GM20000 (cell line): ENCODE measurements around the gene ROR1.

Experiments used
- DNase-seq: peaks from one replicate; pipeline ENCODE4 v3.0.0; 2012; ENCODE audit warnings: low spot score
- TF ChIP-seq, protein P1 (sequence below): IDR thresholded peaks from 2 replicates; pipeline ENCODE4 v1.5.1; 2012; ENCODE audit warnings: mild to moderate bottlenecking, control low read depth; ENCODE audit errors: extremely low read depth, missing control alignments

Gene ROR1

DNA sequence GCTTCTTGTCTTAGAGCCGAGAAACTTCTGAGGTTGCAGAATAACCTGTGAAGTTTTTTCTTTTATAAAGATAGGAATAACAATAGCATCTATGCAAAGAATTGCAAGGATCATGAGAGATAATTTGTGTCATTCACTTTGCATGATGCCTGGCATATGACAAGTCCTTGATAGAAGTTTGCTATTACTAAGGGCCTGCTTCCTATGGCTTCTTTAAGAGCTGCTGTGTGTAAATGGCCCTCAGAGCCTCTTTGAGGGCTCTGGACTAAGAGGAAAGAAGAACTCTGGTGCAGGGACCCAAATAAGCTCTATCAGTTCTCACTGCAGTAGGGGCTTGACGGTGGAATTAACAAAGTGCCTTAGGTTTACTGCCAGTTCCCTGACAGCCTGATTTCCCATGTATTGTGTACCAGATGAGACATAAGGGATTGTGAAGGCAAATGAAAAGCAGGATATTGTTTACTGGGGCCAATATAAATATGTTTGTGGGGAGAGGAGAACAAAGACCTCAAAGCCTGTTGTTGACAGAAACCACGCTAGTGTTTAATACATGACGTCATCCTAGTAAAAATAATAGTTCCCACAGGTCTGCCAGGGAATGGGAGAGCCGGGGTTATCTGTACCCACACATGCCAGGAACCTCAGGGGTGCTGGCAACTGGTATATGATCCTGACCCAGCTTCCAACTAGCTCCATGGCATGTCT, 298.4 kb downstream of the ROR1 start:
- TF ChIP-seq, protein P1, sequence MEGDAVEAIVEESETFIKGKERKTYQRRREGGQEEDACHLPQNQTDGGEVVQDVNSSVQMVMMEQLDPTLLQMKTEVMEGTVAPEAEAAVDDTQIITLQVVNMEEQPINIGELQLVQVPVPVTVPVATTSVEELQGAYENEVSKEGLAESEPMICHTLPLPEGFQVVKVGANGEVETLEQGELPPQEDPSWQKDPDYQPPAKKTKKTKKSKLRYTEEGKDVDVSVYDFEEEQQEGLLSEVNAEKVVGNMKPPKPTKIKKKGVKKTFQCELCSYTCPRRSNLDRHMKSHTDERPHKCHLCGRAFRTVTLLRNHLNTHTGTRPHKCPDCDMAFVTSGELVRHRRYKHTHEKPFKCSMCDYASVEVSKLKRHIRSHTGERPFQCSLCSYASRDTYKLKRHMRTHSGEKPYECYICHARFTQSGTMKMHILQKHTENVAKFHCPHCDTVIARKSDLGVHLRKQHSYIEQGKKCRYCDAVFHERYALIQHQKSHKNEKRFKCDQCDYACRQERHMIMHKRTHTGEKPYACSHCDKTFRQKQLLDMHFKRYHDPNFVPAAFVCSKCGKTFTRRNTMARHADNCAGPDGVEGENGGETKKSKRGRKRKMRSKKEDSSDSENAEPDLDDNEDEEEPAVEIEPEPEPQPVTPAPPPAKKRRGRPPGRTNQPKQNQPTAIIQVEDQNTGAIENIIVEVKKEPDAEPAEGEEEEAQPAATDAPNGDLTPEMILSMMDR: no peak
- no peak for DNase-seq

DNA sequence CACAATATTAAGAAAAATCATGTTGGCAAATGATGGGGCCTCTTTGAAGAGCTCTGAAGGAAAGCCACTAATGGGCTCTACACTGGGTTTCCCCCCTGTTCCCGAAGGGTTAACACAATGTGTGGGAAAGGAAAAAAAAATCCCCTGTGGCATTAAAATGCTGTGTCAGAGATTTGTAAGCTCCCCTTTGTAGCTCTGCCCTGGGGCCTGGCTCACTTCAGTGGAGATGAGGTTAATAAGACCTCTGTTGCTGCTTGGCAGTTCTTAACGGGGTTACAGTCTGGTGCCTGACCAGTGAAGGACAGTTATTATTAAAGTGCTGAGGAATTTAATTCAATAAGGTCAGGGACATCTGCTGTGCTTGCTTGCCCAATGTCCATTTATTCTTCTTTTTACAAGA, 299.9 kb downstream of the ROR1 start:
- TF ChIP-seq, protein P1: no peak
- no peak for DNase-seq

DNA sequence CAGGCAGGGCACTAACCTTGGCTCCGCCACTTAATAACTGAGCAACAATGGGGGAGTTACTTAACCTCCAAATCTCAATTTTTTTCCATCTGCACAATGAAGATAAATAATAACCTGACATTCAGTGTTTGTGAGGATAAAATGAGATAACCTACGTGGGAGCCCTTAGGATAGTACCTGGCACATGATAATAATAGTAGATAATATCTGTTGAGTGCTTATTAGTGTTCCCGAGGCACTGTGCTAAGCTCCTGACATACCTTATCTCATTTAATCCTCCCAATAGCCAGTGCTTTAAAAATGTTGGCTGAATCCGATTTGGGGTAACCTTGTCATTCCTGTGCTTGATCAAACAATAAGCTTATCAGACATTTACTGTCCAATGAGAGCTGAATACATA, 300.9 kb downstream of the ROR1 start:
- no peak for DNase-seq
- TF ChIP-seq, protein P1: no peak

DNA sequence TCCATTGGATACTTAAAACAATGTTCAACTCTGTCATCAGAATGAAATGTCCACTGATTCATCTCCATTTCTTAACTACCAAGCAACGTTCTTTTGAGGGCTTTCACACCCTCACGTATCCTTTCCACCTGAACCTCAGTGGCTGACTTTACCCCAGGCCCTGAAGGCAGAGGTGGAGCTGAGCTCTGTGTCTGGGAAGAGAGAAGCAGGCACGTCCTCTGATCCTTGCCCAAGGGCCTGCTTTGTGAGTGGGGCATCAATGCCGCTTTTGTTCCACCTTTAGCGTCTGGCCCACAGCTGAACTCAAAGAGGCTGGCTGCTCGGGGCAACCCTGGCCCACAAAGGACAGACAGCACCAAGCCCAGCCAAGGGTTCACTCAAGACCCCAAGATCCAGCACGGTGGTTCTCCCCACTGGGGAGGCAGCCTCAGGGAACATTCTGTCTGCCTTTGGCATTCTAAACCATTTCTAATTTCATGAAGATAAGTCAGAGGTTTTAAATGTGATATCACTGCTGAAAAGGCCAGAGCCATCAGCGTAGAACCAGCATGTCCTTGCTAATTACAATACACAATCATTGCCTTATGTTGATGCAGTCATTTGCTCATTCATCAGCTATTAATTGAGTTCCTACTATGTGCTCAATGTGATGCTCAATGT, 303.6 kb downstream of the ROR1 start:
- TF ChIP-seq, protein P1: no peak
- no peak for DNase-seq

DNA sequence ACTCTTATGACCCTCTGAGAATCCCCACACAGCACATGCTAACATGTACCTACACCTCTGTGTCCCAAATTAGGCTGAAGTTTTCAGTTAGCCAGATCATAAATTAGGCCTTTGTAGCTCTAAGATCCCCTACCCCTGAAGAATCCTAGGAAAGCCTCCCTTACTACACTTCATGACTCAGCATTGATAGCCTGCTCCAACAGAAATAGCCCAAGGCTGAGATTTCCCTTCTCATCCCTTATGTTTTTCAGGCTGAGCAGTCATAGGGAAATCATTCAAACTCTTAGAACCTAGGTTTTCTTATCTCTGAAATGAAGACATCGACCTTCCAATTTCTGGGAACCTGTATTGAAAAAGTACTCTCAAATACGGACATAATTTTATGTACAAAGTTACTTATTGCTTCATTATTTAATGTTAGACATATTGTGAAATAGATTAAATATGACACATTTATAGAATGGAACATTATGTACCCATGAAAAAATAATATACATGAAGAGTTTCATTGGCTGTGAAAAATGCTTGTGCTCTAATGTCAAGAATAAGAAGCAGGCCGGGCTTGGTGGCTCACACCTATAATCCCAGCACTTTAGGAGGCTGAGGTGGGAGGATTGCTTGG, 307.2 kb downstream of the ROR1 start:
- DNase-seq: no peak
- TF ChIP-seq, protein P1: no peak

DNA sequence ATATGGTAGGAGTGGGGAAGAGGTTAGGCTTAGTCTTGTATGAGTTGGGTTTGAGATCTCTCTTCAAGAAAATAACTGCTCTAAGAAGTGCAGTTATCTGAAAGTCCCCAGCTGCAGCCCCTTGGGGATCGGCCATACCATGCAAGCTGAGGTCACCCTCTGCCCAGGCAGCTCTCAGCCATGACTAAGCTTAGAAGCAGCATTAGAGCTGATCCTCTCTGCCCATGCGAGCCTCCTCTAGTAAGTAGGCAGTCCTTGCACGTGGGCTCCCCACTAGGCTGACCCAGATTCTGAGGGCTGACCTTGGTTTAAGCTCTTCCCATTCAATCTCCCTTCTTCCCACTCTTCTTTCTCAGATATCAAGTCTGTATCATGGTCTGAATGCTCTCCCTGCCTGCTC, 308.6 kb downstream of the ROR1 start:
- no peak for DNase-seq
- TF ChIP-seq, protein P1: no peak

DNA sequence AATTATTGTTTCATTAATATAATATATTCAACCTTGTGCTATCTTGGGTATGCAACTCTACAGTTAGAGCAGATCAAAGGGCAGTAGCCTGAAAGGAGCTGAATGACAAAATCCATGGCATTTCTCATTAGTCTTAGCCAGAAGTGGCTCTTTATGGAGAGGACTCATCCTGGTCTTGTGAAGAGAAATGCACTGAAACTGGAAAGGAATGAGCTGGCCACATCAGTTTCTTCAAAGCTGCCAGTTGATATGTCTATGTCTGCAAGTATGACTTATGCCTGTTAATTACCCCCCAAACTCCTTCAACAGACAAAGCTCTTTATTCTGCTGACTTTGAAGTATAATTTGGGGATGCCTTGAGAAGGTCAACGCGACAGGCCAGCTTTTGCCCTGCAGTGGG, 310.6 kb downstream of the ROR1 start:
- no peak for DNase-seq
- TF ChIP-seq, protein P1: no peak
